ENCODE data around the gene CRELD2. TPM values are rescaled to one million over a fixed set of nuclear protein-coding genes. Genes with fewer than 3 reads are reported as not detected.
"Not testable (repeated sequence)": the region's sequence is repeated elsewhere in the genome, so short reads cannot be mapped to it uniquely, and the experiment has no call there.

The CRELD2 gene
- total RNA-seq, 1 donor from 2014 or later: 32.5 TPM

- DNase-seq (ENCODE audit: low read depth): not testable (repeated sequence)
These were observed 26.8 kb downstream of the CRELD2 start for GRCh38 chr22:49945042-49945794.

GRCh38 chr22:49946612-49947295, 28.3 kb downstream of the CRELD2 start:
- no peak for DNase-seq (ENCODE audit: low read depth)

- no peak for DNase-seq (ENCODE audit: low read depth)
These were observed 28.8 kb downstream of the CRELD2 start for GRCh38 chr22:49947296-49947622.

GRCh38 chr22:49948116-49948957, 29.9 kb downstream of the CRELD2 start:
- DNase-seq (ENCODE audit: low read depth): no peak

- no peak for DNase-seq (ENCODE audit: low read depth)
These were observed 30.8 kb downstream of the CRELD2 start for GRCh38 chr22:49948958-49949913.

GRCh38 chr22:49949914-49950292, 31.5 kb downstream of the CRELD2 start:
- no peak for DNase-seq (ENCODE audit: low read depth)

GRCh38 chr22:49950396-49950994, 32.1 kb downstream of the CRELD2 start:
- no peak for DNase-seq (ENCODE audit: low read depth)

GRCh38 chr22:49951000-49951677, 32.7 kb downstream of the CRELD2 start:
- peak; percentile 61 for DNase-seq (ENCODE audit: low read depth)

GRCh38 chr22:49951678-49951985, 33.2 kb downstream of the CRELD2 start:
- no peak for DNase-seq (ENCODE audit: low read depth)

- DNase-seq (ENCODE audit: low read depth): peak; percentile 93
These were observed 33.8 kb downstream of the CRELD2 start for GRCh38 chr22:49951986-49952896.

- no peak for DNase-seq (ENCODE audit: low read depth)
These were observed 34.7 kb downstream of the CRELD2 start for GRCh38 chr22:49953027-49953679.

- no peak for DNase-seq (ENCODE audit: low read depth)
These were observed 35.4 kb downstream of the CRELD2 start for GRCh38 chr22:49953680-49954344.

- no peak for DNase-seq (ENCODE audit: low read depth)
These were observed 35.9 kb downstream of the CRELD2 start for GRCh38 chr22:49954354-49954753.

GRCh38 chr22:49954991-49955580, 36.7 kb downstream of the CRELD2 start:
- DNase-seq (ENCODE audit: low read depth): no peak

GRCh38 chr22:49955581-49956417, 37.4 kb downstream of the CRELD2 start:
- no peak for DNase-seq (ENCODE audit: low read depth)

GRCh38 chr22:49956418-49956770, 38.0 kb downstream of the CRELD2 start:
- DNase-seq (ENCODE audit: low read depth): no peak

All from renal cortical epithelial cell (primary cell).